Right lobe of liver (tissue), 4 donors: ENCODE data around the gene ZNF579.

Experiments
- POLR2A ChIP-seq: fragments of 450-650 bp; IDR thresholded peaks from one replicate; pipeline ENCODE4 v1.6.1; 2017; ENCODE audit warnings: antibody characterized with exemption, mild to moderate bottlenecking
- TF ChIP-seq, protein P1 (sequence below), 4 donors: fragments of 200-600 bp in 3 of 4; fragments of 450-650 bp in 1 of 4; IDR thresholded peaks; one replicate each; pipeline versions ENCODE4 v1.5.1 to v1.8.0; 2016 to 2022; ENCODE audit warnings: antibody characterized with exemption in 4 of 4, mild to moderate bottlenecking in 2 of 4
- donor health status: DM: no; HTN: no; CAD: no.
- donor health status: DM: no; HTN: no; CAD: no.
- donor health status: DM: no; HTN: yes; CAD: no.

DNA sequence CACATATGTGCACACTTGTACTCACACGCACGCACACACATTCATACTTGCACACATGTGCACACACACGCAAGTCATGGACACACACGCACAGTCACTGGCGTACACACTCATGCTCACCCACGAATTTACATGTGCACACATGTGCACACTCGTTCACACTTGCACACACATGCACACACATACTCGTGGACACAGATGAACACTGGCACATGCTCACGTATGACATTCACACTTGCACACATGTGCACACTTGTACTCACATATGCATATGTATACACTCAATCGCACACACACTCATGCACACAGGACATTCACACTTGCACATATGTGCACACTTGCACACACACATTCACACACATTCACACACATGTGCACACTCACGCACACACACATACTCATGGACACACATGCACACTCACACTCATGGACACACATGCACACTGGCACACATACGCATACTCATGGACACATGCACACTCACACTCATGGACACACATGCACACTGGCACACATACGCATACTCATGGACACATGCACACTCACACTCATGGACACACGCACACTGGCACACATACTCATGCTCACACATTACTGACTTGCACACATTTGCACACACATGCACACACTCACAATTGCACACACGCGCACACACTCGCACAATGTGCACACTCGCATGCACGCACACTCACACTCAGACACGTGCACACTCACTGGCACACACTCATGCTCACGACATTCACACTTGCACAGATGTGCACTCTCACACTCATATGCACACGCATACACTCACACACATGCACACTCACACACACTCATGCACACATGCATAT lies 53.2 kb downstream of the ZNF579 start:
- TF ChIP-seq, protein P1, sequence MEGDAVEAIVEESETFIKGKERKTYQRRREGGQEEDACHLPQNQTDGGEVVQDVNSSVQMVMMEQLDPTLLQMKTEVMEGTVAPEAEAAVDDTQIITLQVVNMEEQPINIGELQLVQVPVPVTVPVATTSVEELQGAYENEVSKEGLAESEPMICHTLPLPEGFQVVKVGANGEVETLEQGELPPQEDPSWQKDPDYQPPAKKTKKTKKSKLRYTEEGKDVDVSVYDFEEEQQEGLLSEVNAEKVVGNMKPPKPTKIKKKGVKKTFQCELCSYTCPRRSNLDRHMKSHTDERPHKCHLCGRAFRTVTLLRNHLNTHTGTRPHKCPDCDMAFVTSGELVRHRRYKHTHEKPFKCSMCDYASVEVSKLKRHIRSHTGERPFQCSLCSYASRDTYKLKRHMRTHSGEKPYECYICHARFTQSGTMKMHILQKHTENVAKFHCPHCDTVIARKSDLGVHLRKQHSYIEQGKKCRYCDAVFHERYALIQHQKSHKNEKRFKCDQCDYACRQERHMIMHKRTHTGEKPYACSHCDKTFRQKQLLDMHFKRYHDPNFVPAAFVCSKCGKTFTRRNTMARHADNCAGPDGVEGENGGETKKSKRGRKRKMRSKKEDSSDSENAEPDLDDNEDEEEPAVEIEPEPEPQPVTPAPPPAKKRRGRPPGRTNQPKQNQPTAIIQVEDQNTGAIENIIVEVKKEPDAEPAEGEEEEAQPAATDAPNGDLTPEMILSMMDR (IDR thresholded peaks at IDR 0.05): no peak
- no peak for TF ChIP-seq POLR2A
